Thoracic aorta (tissue), 2 donors: ENCODE measurements around the gene ZNF385B. TPM values are rescaled to one million over a fixed set of nuclear protein-coding genes. Genes with fewer than 3 reads are reported as not detected.

Source experiments
- ATAC-seq: fragments of 150-250 bp; one replicate; pipeline ENCODE4 v1.8.0; 2017; ENCODE audit warnings: low read depth; ENCODE audit not compliant: insufficient number of reproducible peaks, low FRiP score
- DNase-seq: peaks from one replicate; pipeline ENCODE4 v3.0.0-alpha.2; 2020; ENCODE audit warnings: low spot score
- H3K27ac ChIP-seq, 2 donors: fragments of 200-600 bp; sonication (generic); 1 replicate in 1 of 2; 2 replicates in 1 of 2; pipeline ENCODE4 v1.5.1; 2016; ENCODE audit warnings: mild to moderate bottlenecking in 2 of 2, moderate library complexity in 2 of 2
- H3K27me3 ChIP-seq: fragments of 200-600 bp; sonication (generic); replicated peaks from 2 replicates; pipeline ENCODE4 v1.6.0; 2016; ENCODE audit warnings: mild to moderate bottlenecking; ENCODE audit not compliant: insufficient read depth
- H3K36me3 ChIP-seq: fragments of 200-600 bp; sonication (generic); one replicate; pipeline ENCODE4 v1.5.1; 2016
- H3K4me1 ChIP-seq, 2 donors: fragments of 200-600 bp; sonication (generic); 1 replicate in 1 of 2; 2 replicates in 1 of 2; pipeline versions ENCODE4 v1.5.1 to v1.6.0; 2016; ENCODE audit warnings: low read depth in 2 of 2, mild to moderate bottlenecking in 1 of 2; ENCODE audit not compliant: control insufficient read depth in 1 of 2
- H3K4me3 ChIP-seq: fragments of 200-600 bp; sonication (generic); 2 replicates; pipeline ENCODE4 v1.5.1; 2016; ENCODE audit warnings: mild to moderate bottlenecking
- H3K9me3 ChIP-seq: fragments of 200-600 bp; sonication (generic); 2 replicates; pipeline ENCODE4 v1.5.1; 2016
- total RNA-seq, 2 donors: library from RNA; depleted of rRNA; stranded (reverse); fragments of >200 nt; gene quantifications; one replicate each; pipeline versions ENCODE4 v1.1.0 to v1.2.3, GENCODE V29; 2016
- TF ChIP-seq, protein P1 (sequence below): fragments of 200-600 bp; sonication (generic); IDR thresholded peaks from one replicate; pipeline ENCODE4 v1.5.1; 2019; ENCODE audit warnings: antibody characterized with exemption

The ZNF385B gene
- total RNA-seq, 2 donors from 2014 or later, result 0.41 to 1.9 TPM

DNA sequence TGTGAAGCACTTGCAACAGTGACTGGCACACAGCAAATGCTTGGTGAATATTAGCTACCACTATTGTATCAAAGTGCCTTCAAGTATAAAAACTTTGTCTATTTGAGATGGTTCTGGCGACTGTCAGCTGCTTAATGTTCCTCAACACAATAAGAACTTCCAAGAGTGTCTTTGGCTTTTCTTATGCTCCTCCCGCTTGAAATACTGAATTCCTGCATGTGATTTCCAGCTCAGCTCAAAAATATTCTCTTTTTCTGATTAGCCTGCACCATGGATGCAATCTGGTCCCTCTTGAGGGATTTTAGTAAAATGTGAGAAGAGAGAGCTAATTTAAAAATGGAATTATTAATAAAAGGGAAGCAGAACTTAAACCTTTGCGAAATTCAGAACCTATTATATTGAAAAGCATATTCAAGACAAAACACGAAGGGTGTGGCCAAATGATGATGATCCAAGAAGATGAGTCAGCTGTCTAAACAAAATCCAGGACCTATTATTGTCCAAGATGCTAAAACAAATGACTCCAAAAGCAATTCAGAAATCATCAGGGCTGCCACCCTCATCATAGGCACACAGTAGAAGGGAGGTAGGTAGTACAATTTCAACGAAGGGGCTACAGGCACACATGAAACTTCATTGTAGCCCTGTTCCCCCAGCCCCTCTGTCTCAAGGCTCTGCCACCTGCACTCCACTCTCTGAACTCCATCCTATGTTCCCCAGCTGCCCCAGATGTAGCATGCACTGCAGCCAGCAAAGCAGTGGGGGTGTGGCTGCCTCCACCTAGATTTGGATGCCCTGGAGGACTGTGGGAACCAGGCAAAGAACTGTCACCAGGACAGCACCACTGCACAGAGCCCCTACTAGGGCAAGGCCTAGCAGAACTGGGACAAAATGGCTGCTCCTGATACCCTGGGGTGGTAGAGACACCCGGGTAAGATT, 190.1 kb downstream of the ZNF385B start:
- TF ChIP-seq, protein P1, sequence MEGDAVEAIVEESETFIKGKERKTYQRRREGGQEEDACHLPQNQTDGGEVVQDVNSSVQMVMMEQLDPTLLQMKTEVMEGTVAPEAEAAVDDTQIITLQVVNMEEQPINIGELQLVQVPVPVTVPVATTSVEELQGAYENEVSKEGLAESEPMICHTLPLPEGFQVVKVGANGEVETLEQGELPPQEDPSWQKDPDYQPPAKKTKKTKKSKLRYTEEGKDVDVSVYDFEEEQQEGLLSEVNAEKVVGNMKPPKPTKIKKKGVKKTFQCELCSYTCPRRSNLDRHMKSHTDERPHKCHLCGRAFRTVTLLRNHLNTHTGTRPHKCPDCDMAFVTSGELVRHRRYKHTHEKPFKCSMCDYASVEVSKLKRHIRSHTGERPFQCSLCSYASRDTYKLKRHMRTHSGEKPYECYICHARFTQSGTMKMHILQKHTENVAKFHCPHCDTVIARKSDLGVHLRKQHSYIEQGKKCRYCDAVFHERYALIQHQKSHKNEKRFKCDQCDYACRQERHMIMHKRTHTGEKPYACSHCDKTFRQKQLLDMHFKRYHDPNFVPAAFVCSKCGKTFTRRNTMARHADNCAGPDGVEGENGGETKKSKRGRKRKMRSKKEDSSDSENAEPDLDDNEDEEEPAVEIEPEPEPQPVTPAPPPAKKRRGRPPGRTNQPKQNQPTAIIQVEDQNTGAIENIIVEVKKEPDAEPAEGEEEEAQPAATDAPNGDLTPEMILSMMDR, result no peak
- no peak for ATAC-seq

DNA sequence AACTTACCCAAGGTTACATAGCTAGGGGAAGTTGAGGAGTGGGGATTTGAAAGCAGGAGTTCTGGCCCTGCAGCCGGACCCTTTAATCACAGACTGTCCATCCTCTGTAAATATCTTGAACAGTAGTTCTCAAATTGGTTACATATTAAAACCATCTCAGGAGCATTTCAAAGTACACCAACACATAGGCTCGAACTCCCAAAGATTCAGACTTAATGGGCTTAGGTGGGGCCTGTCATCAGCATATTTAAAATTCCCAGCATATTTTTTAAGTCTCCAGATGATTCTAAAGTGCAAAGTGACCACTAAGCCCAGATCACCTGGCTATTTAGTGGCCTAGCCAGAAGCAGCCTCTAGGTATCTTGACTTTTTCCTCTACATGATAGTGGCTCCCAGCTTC, 192.2 kb downstream of the ZNF385B start:
- no peaks in the 10 kb centered on the region for H3K27me3 ChIP-seq
- ATAC-seq (no peak), DNase-seq (no peak)
- H3K4me1 ChIP-seq, result no peaks in the 10 kb centered on the region
- H3K36me3 ChIP-seq, result no peaks in the 10 kb centered on the region
- H3K9me3 ChIP-seq, result no peaks in the 10 kb centered on the region
- no peak overlapping the region for H3K27ac ChIP-seq
- no peak overlapping the region for H3K4me3 ChIP-seq
- TF ChIP-seq, protein P1, result no peak

More for the DNA sequence above, 190.1 kb downstream of the ZNF385B start:
- Histone ChIP-seq H3K9me3 (no peaks in the 10 kb centered on the region), H3K4me3 (no peak overlapping the region), H3K4me1 (peaks cover under 1 to 2% of the 10 kb centered on the region in 2 donors), H3K27ac (no peak overlapping the region), H3K27me3 (no peaks in the 10 kb centered on the region), H3K36me3 (no peaks in the 10 kb centered on the region)
- DNase-seq, result no peak

DNA sequence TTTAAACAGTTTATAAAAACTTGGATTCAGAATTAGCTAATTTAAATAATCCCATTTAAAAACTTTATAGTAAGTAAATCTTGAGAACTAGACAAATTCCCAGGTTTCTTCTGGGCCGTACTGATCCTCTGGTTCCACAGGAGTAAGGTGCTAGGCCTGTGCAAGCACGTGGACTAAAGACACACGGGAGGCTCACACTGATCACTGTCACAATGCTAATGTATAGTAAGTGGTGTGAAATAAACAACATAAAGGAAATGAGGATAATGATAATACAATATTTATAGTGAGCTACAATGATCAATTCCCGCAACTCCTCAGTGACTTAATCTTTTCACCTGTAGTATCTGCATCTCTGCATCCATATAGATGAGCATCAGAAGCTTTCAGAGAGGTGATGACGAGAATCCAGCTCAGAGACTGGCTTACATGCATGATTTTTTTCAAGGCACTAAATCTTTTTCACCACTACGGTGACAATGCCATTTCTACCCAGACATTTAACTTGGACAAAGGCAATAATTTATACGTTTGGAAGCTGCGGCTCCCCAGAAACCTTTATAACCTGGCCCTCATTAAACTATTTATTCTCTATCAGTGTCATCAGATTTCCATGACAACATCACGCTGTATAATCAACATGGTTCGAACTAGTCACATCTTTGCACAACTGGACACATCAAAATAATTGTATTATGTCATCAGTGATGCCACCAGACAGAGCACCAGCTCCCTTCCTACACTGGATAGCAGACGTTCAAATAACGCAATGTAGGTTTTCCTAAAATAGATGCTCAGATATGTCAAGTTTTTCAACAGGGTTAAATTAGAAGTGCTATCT, 196.2 kb downstream of the ZNF385B start:
- no peaks in the 10 kb centered on the region for H3K36me3 ChIP-seq
- TF ChIP-seq, protein P1, result no peak
- DNase-seq (no peak), ATAC-seq (no peak)
- H3K27ac ChIP-seq, result no peak overlapping the region
- H3K4me3 ChIP-seq, result no peak overlapping the region
- no peaks in the 10 kb centered on the region for H3K9me3 ChIP-seq
- H3K4me1 ChIP-seq, result no peaks in the 10 kb centered on the region
- no peaks in the 10 kb centered on the region for H3K27me3 ChIP-seq

DNA sequence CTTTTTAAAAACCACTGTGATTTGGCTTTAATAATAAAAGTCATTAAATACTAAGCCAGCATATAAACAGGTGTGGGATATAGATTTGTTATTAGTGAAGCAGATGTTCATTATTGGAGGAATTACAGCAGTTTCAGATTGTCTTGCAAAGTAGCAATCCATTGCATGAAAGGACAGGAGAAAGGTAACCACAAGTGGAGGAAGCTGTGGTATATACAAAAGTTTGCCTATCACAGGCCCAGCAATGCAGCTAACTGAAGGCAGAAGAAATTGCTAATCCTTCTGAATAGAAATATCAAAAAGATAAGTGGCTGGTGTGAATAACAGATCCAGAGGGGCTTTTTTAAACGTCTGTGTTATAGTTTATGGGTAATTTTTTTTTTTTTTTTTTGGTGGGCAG, 199.4 kb downstream of the ZNF385B start:
- Histone ChIP-seq H3K36me3 (no peaks in the 10 kb centered on the region), H3K4me1 (no peaks in the 10 kb centered on the region), H3K4me3 (no peak overlapping the region), H3K27ac (no peak overlapping the region), H3K9me3 (no peaks in the 10 kb centered on the region), H3K27me3 (no peaks in the 10 kb centered on the region)
- ATAC-seq, result no peak
- DNase-seq, result no peak
- TF ChIP-seq, protein P1, result no peak

DNA sequence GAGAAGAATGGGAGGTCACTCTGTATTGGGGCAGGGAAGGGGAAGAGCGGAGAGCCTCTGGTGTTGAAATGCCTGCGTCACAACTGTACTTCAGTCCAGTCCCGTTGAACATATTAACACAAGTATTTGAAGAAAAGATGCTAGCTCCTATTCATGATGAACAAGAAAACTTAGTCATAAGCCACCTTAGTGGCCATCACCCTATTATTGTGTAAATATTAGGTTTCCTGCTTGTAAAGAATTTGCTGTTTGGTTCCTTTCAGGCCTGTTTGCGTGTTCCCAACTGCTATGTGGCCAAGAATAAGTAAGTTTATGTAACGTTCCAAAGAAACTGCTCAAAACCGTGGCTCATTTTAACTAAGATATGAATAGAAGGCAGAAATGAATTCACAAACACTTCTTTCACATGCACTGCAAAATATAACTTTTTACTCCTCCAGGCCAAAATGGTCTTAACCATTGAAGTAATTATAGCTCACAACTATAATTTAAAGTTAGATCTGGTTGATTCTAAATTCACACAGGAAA, 204.3 kb downstream of the ZNF385B start:
- Histone ChIP-seq H3K9me3 (no peaks in the 10 kb centered on the region), H3K4me3 (no peak overlapping the region), H3K27ac (no peak overlapping the region), H3K27me3 (no peaks in the 10 kb centered on the region), H3K36me3 (no peaks in the 10 kb centered on the region), H3K4me1 (no peaks in the 10 kb centered on the region)
- no peak for DNase-seq
- TF ChIP-seq, protein P1, result no peak
- no peak for ATAC-seq
